Endothelial cell of umbilical vein (primary cell): Measurements from ENCODE around the gene GANC. TPM values are rescaled to one million over a fixed set of nuclear protein-coding genes. Genes with fewer than 3 reads are reported as not detected.

ENCODE experiments used
- BruUV-seq: library from RNA; stranded (reverse); fragments of 400-500 nt; replicated peaks from 2 replicates; lab custom pipeline; 2021; lab: Mats Ljungman, UMichigan
- CTCF ChIA-PET: fragments of 300-600, 350-600 bp; sonication (Branson Sonifier 250); formaldehyde crosslinking; loops from one replicate; lab custom pipeline; 2021; ENCODE audit warnings: antibody characterized with exemption, inconsistent platforms; lab: Charles Lee
- POLR2A ChIA-PET: fragments of 300-600, 350-600 bp; sonication (Branson Sonifier 250); formaldehyde crosslinking; loops from one replicate; lab custom pipeline; 2021; ENCODE audit warnings: antibody characterized with exemption, inconsistent platforms; lab: Charles Lee
- DNase-seq: peaks from one replicate; pipeline ENCODE4 v3.0.0-alpha.2; 2011; ENCODE audit warnings: low read depth, low spot score
- FAIRE-seq: peaks from 2 replicates; lab custom pipeline; 2011; peaks lifted over from hg19 to GRCh38; lab: Jason Lieb, UNC
- H2AFZ ChIP-seq: 2 replicates; pipeline ENCODE4 v1.6.0; 2012; ENCODE audit warnings: low read depth, low read length, control low read depth, inconsistent platforms
- H3K27ac ChIP-seq: 2 replicates; pipeline ENCODE4 v1.5.1; 2011; ENCODE audit warnings: low read depth, mild to moderate bottlenecking, control low read depth, low read length, moderate library complexity; ENCODE audit not compliant: insufficient read depth
- H3K27me3 ChIP-seq, 2 experiments: 2 replicates each; pipeline versions ENCODE4 v1.6.0 to v1.6.1; 2011; ENCODE audit warnings: low read length in 2 of 2, mixed read lengths in 1 of 2; ENCODE audit not compliant: control insufficient read depth in 2 of 2, insufficient read depth in 2 of 2
- H3K36me3 ChIP-seq, 2 experiments: 2 replicates in 1 of 2; 3 replicates in 1 of 2; pipeline ENCODE4 v1.5.1; 2011; ENCODE audit warnings: low read length in 2 of 2, mild to moderate bottlenecking in 1 of 2, moderate library complexity in 1 of 2; ENCODE audit not compliant: control insufficient read depth in 2 of 2, insufficient read depth in 2 of 2; ENCODE audit errors: extremely low read depth in 1 of 2
- H3K4me1 ChIP-seq: 3 replicates; pipeline ENCODE4 v1.5.1; 2011; ENCODE audit warnings: mild to moderate bottlenecking, low read length; ENCODE audit not compliant: control insufficient read depth, insufficient read depth; ENCODE audit errors: extremely low read depth
- H3K4me2 ChIP-seq: 2 replicates; pipeline ENCODE4 v1.6.1; 2011; ENCODE audit warnings: low read length, control low read depth, mixed read lengths; ENCODE audit not compliant: insufficient read depth
- H3K4me3 ChIP-seq, 3 experiments: fragments of 200-600 bp in 1 of 3; sonication (generic), shearing (Covaris generic) in 1 of 3; replicated peaks in 1 of 3; 2 replicates each; pipeline ENCODE4 v1.5.1; 2011 to 2016; ENCODE audit warnings: control low read depth in 3 of 3, low read length in 3 of 3, mild to moderate bottlenecking in 2 of 3, inconsistent platforms in 1 of 3, low read depth in 1 of 3, moderate library complexity in 1 of 3; ENCODE audit not compliant: insufficient read depth in 1 of 3
- H3K79me2 ChIP-seq: 2 replicates; pipeline ENCODE4 v1.6.0; 2012; ENCODE audit warnings: low read length, inconsistent platforms; ENCODE audit not compliant: control insufficient read depth, insufficient read depth
- H3K9ac ChIP-seq: replicated peaks from 2 replicates; pipeline ENCODE3; 2011; ENCODE audit warnings: low read length, control low read depth; ENCODE audit not compliant: insufficient read depth; ENCODE audit errors: extremely low read depth
- H3K9me1 ChIP-seq: replicated peaks from 3 replicates; pipeline ENCODE4 v1.6.0; 2011; ENCODE audit warnings: mild to moderate bottlenecking, low read length; ENCODE audit not compliant: control insufficient read depth, insufficient read depth; ENCODE audit errors: extremely low read depth
- H3K9me3 ChIP-seq: replicated peaks from 2 replicates; pipeline ENCODE4 v1.5.1; 2012; ENCODE audit warnings: low read length, inconsistent platforms; ENCODE audit not compliant: control insufficient read depth, insufficient read depth
- H4K20me1 ChIP-seq: replicated peaks from 2 replicates; pipeline ENCODE3; 2011; ENCODE audit warnings: mild to moderate bottlenecking, low read length; ENCODE audit not compliant: control insufficient read depth, insufficient read depth; ENCODE audit errors: extremely low read depth
- EZH2 ChIP-seq: IDR thresholded peaks from 2 replicates; pipeline ENCODE4 v1.6.1; 2012; ENCODE audit warnings: borderline replicate concordance, low read depth, mild to moderate bottlenecking, moderate library complexity, low read length, inconsistent platforms; ENCODE audit not compliant: severe bottlenecking
- FOS ChIP-seq: IDR thresholded peaks from 2 replicates; pipeline ENCODE4 v1.6.1; 2011; ENCODE audit warnings: mild to moderate bottlenecking, low read length, moderate library complexity, borderline replicate concordance; ENCODE audit not compliant: insufficient read depth
- GATA2 ChIP-seq: IDR thresholded peaks from 2 replicates; pipeline ENCODE4 v1.7.0; 2011; ENCODE audit warnings: low read depth, mild to moderate bottlenecking, moderate library complexity, mixed read lengths, low read length; ENCODE audit not compliant: insufficient read length, insufficient read depth
- JUN ChIP-seq: IDR thresholded peaks from 2 replicates; pipeline ENCODE4 v1.6.1; 2011; ENCODE audit warnings: borderline replicate concordance, low read depth; ENCODE audit not compliant: insufficient read length, insufficient read depth
- MYC ChIP-seq: IDR thresholded peaks from one replicate; pipeline ENCODE4 v1.6.1; 2011; ENCODE audit warnings: mild to moderate bottlenecking, low read depth, low read length
- POLR2A ChIP-seq: IDR thresholded peaks from 2 replicates; pipeline ENCODE4 v1.6.1; 2012; ENCODE audit warnings: low read depth, mild to moderate bottlenecking, control low read depth, low read length
- POLR2AphosphoS5 ChIP-seq: IDR thresholded peaks from 2 replicates; pipeline ENCODE4 v1.6.1; 2012; ENCODE audit warnings: low read depth, mild to moderate bottlenecking, control low read depth, low read length, moderate library complexity; ENCODE audit not compliant: insufficient read depth
- dilution Hi-C: fragments of 300-500 bp; cut with MboI; formaldehyde crosslinking; loops from one replicate; pipeline ENCODE4 v1.15.0; 2019; ENCODE audit warnings: low sequenced_read_pairs; ENCODE audit not compliant: extremely low pct_ligation_motif_present
- intact Hi-C: fragments of 100-400 bp; cut with micrococcal nuclease; formaldehyde crosslinking; loops from one replicate; pipeline ENCODE4 v1.10.0; 2022
- polyA plus RNA-seq, 4 experiments: library from polyadenylated mRNA; depleted of rRNA in 3 of 4; stranded (reverse) in 3 of 4; unstranded in 1 of 4; fragments of >200 nt; gene quantifications; 2 replicates each; pipeline versions ENCODE4 v1.2.1 to v1.2.3, GENCODE V29; 2011 to 2012; ENCODE audit warnings: missing spikeins in 1 of 4
- total RNA-seq: library from RNA; stranded (reverse); gene quantifications from 2 replicates; pipeline ENCODE4 v1.2.3, GENCODE V29; 2021
- TF ChIP-seq, protein P1 (sequence below), 2 donors: IDR thresholded peaks; 1 replicate in 1 of 2; 2 replicates in 1 of 2; pipeline ENCODE4 v1.5.1; 2011; ENCODE audit warnings: low read length in 2 of 2, mild to moderate bottlenecking in 2 of 2, moderate library complexity in 2 of 2, control low read depth in 1 of 2, inconsistent platforms in 1 of 2, low read depth in 1 of 2; ENCODE audit not compliant: insufficient read depth in 1 of 2; ENCODE audit errors: extremely low read depth in 1 of 2
- TF ChIP-seq, protein P2 (sequence below): IDR thresholded peaks from 2 replicates; pipeline ENCODE4 v1.6.1; 2011; ENCODE audit not compliant: insufficient read depth, insufficient read length

GANC gene
- total and polyA plus RNA-seq, 2 donors (not counting 3 experiments of a cell fraction or from before 2014, with no cell fraction given): 8.5 to 17.8 TPM

DNA sequence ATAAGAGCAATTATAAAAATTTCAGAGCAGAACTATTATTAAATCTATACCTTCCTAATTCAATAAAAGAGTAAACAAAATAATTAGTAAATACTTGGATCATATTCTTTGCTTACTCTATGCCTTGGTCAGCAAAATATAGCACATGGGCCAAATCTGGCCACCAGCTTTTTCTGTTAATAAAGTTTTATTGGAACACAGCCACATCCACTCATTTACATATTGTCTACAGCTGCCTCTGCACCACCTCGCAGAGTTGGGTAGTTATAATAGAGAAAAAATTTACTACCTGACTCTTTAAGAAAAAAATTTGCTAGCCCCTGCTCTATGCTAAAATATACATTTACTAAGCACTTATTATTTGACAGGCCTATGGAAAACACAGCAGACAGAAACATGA is 32.2 kb upstream of the GANC start:
- Histone ChIP-seq H4K20me1 (no peaks in the 10 kb centered on the region), H3K79me2 (no peaks in the 10 kb centered on the region), H3K27ac (no peak overlapping the region), H3K9me1 (no peaks in the 10 kb centered on the region), H3K9me3 (no peaks in the 10 kb centered on the region), H3K27me3 (no peaks in the 10 kb centered on the region), H3K4me3 (no peak overlapping the region), H2AFZ (no peak overlapping the region), H3K36me3 (peaks cover 3 to 17% of the 10 kb centered on the region in 2 experiments), H3K4me1 (no peaks in the 10 kb centered on the region), H3K4me2 (no peak overlapping the region), H3K9ac (no peak overlapping the region)
- no peak for DNase-seq
- intact Hi-C loops (no loop called here), dilution Hi-C loops (no loop called here)
- TF ChIP-seq MYC (no peak), FOS (no peak), GATA2 (no peak), JUN (no peak), POLR2AphosphoS5 (no peak), POLR2A (no peak), EZH2 (no peak)
- TF ChIP-seq, protein P1, sequence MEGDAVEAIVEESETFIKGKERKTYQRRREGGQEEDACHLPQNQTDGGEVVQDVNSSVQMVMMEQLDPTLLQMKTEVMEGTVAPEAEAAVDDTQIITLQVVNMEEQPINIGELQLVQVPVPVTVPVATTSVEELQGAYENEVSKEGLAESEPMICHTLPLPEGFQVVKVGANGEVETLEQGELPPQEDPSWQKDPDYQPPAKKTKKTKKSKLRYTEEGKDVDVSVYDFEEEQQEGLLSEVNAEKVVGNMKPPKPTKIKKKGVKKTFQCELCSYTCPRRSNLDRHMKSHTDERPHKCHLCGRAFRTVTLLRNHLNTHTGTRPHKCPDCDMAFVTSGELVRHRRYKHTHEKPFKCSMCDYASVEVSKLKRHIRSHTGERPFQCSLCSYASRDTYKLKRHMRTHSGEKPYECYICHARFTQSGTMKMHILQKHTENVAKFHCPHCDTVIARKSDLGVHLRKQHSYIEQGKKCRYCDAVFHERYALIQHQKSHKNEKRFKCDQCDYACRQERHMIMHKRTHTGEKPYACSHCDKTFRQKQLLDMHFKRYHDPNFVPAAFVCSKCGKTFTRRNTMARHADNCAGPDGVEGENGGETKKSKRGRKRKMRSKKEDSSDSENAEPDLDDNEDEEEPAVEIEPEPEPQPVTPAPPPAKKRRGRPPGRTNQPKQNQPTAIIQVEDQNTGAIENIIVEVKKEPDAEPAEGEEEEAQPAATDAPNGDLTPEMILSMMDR (IDR thresholded peaks at IDR 0.05; ENCODE audit: extremely low read depth in 1 of 2, insufficient read depth in 1 of 2, low read depth in 1 of 2, low read length in 2 of 2): no peak
- TF ChIP-seq, protein P2, sequence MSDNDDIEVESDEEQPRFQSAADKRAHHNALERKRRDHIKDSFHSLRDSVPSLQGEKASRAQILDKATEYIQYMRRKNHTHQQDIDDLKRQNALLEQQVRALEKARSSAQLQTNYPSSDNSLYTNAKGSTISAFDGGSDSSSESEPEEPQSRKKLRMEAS: no peak
- BruUV-seq: no TSS peak
- CTCF ChIA-PET: interaction anchor here (1.6 kb wide), 1 partner anchor 12 kb away, joined by 3 read pairs; no protein-coding TSS in a partner anchor
- no peak for FAIRE-seq
- POLR2A ChIA-PET: no interaction called here
